Measurements from ENCODE around the gene CDSN.
A peak's percentile ranks its signal among the peaks of the same experiment; 100 is the strongest.
"Not testable (repeated sequence)": the region's sequence is repeated elsewhere in the genome, so short reads cannot be mapped to it uniquely, and the experiment has no call there.

Gene CDSN

GRCh38 chr6:31120151-31120915 lies at the start of gene CDSN:
Gene CDSN (minus strand): TSS chr6:31120446. CDS start chr6:31120419, 27 bp downstream.
- DNase-seq = no peak

GRCh38 chr6:31169123-31169857 lies 49.0 kb upstream of the CDSN start:
- no peak for DNase-seq

GRCh38 chr6:31168606-31169005 lies 48.4 kb upstream of the CDSN start:
- no peak for DNase-seq

- no peak for DNase-seq
These were observed 45.7 kb upstream of the CDSN start for GRCh38 chr6:31165986-31166385.

GRCh38 chr6:31165064-31165832 lies 45.0 kb upstream of the CDSN start:
- DNase-seq = not testable (repeated sequence)

- DNase-seq = not testable (repeated sequence)
These were observed 44.3 kb upstream of the CDSN start for GRCh38 chr6:31164475-31165063.

GRCh38 chr6:31163922-31164321 lies 43.7 kb upstream of the CDSN start:
- no peak for DNase-seq

- DNase-seq = no peak
These were observed 42.4 kb upstream of the CDSN start for GRCh38 chr6:31162463-31163165.

GRCh38 chr6:31161216-31162126 lies 41.2 kb upstream of the CDSN start:
- DNase-seq = no peak

GRCh38 chr6:31158863-31159855 lies 38.9 kb upstream of the CDSN start:
- DNase-seq = no peak

GRCh38 chr6:31158140-31158862 lies 38.1 kb upstream of the CDSN start, which contains the start of gene TCF19:
Gene TCF19 (plus strand): TSS chr6:31158589. CDS start chr6:31159470, 881 bp downstream.
- DNase-seq = peak; percentile 85 to 97

GRCh38 chr6:31157513-31158139 lies 37.4 kb upstream of the CDSN start, which contains the start of gene CCHCR1:
Gene CCHCR1 (minus strand): TSS chr6:31157802. CDS start chr6:31157600, 202 bp downstream.
- DNase-seq = no peak

- DNase-seq = no peak
These were observed 36.4 kb upstream of the CDSN start for GRCh38 chr6:31156641-31157040.

GRCh38 chr6:31154436-31154835 lies 34.2 kb upstream of the CDSN start:
- DNase-seq = no peak

GRCh38 chr6:31152781-31153180 lies 32.5 kb upstream of the CDSN start:
- DNase-seq = no peak

- no peak for DNase-seq
These were observed 29.7 kb upstream of the CDSN start for GRCh38 chr6:31149827-31150447.

- no peak for DNase-seq
These were observed 25.1 kb upstream of the CDSN start for GRCh38 chr6:31145386-31145785.

- no peak for DNase-seq
These were observed 24.7 kb upstream of the CDSN start for GRCh38 chr6:31144970-31145340.

Data from cerebellar nuclear complex (tissue), 1 donor.